ENCODE measurements around the gene PRR18.

Gene PRR18

DNA sequence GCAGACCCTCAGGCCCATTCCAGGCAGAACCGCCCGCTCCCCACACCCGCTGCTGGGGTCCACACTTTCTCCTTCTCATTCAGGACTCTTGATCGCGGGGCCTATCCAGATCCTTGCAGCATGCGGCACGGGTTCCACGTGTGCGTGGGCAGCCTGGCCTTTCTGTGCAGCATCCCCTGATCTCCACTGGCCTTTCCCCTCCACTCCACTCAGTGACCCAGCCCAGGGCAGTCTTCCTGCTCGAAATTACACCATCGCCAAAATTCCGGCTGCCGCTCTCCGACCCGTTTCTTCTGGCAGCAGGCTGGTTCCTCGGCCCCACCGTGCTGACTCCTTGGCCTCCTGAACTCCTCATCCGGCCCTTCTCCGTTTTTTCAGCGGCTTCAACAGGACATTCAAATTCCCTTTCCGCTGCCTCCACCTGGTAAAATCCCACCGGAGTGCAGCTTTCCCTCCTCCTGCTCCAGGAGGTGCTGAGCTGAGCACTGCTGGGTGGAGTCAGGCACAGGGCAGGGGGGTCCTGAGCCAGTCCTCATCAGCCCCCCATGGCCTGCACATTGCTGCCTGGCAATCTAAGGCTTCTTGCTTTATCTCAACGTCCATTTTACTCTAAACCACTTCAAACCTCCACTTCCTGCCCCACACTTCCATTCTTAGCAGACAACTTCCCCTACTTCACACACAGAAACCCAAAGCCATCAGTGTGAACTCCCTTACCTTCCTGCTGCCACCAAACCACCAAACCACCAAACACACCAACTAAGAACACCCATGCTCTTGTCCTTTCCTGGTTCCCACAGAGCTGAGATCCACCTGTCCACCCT, 25.2 kb upstream of the PRR18 start:
- DNase-seq (ENCODE audit: low read depth, low spot score): no peak

DNA sequence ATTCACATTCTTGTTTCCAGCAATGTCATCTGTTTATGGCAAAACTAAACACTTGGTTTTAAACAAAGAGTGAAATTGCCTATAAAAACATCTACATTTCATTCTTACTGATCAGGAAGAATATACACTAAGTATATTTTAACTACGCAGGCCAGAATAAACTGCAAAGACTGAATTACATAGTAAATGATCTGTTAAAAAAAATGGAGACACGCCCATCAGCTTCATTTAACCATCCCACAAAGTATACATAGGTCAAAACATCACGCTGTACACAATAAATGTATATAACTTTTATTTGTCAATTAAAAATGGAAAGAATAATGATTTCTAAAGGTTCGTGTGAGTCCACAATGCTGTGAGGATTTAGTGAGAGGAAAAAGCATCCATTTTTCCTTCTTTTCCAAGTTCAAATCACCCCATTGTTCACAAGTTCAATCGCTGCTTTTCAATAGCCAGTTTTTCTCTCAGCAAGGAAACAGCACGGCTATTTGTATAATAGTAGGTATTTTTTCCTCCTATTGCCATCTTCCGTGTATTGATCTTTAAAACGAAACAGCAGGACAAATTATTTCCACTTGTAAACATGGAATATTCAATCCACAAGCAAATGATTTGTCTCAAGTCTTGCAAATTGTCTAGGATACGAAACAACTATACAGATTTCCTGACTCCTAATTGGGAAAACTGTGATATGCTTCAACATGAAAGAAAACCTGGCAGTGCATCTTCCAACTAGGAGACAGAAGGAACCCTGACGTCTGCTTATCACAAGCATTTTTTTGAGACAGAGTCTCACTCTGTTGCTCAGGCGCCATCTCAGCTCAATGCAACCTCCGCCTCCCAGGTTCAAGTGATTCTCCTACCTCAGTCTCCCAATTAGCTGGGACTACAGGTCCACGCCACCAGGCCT, 23.6 kb upstream of the PRR18 start:
- DNase-seq (ENCODE audit: low read depth, low spot score): no peak

DNA sequence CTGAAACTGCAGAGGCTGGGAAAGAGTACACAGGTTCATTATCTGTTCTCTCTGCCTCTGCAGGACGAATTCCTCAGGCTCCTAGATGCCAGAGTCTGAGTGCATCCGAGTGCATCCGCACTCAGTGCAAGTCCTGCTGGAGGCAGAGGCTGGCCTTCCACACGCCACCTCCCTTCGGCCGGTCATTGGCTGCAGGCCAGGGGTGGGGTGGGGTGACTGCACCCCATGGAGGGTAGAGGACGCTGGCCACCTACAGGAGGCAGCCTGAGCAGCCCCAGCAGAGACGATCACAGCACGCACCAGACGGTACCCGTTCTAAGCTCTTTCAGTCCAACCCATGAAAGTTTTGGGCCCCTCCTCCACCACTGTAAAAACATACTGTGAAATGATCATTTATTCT, 22.4 kb upstream of the PRR18 start:
- no peak for DNase-seq (ENCODE audit: low read depth, low spot score)

DNA sequence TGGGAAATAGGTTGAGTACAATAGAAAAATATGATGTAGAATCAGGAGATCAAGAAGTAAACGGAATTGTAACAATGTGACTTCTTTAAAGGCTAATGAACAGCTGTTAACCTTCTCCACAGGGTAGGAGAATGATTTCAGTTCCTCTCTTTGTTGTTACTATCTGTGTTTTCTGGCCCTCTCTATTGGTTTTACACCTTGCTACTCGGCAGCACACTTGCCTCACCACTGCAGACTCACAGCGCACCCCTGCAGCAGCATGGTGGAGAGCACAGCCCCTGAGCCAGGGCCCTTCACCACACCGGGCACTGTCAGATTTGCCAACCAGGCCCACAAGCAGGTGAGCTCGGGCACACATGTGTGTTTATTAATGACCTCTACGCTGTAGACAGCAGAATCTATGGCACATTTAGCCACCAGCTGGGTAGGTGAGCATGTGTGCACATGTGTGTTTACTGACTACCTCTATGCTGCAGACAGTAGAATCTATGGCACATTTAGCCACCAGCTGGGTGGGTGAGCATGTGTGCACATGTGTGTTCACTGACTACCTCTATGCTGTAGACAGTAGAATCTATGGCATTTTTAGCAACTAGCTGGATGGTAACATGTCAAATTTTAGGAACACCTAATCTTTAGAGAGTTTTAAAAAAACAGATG, 17.3 kb upstream of the PRR18 start:
- DNase-seq (ENCODE audit: low read depth, low spot score): no peak

DNA sequence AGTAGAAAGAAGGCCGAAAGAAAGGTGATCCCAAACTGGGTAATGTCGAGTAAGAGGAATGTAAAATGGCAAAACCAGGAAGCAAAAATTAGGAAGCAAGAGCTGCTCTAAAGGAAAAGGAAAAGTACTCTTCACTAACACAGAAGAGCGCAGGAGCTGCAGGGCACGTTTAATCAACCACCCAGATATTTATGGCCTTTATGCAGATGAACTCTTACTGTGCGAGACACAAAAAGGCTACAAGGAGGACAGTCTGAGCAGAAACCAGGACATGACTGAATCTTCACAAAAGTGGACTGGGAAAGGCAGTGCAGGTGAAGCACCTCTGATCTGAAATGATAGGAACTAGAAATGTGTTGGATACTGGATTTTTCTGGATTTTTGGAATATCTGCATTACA, 15.2 kb upstream of the PRR18 start:
- no peak for DNase-seq (ENCODE audit: low read depth, low spot score)

DNA sequence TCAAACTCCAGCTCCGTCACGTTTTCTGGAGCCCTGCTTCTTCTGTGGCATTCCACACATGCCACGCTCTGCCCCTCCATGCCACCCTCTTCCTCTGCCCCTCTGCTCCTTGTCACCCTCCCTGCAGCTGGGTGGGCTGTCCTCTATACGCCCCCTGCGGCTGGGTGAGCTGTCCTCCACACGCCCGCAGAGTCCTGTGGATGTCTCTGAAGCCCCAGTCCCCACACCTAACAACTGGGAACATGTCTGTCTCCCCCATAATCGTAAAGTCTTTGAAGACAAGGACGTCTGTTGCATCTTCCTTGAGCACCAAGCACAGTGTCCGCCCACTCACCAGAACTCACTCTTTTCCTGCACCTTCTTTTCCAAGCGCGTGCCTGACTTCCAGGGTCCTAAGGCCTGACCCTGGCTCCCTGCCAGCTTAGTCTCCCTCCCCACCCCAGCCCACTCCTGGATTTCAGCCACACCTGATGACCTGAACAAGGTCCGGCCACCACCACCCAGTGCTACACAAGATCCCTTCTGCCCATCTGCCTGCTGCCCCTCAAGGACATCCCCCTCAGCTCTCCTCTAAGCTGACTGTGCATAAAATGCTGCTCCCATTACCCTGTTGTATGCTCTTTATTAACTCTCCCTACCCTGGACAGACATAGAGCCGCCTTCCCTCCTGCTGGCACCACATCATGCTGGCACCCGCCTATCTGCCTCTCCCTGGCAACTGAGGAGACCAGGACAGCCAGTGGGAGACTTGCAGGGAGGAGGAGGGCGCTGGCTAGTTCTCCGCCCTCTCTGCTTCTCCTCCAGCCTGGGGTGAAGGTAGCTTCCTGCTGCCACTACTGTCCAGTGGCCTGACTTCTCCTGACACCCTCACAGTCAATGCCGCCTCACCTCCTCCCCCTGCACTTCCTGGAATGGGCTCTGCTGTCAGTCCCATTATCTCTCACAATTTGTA, 10.7 kb upstream of the PRR18 start:
- DNase-seq (ENCODE audit: low read depth, low spot score): no peak

DNA sequence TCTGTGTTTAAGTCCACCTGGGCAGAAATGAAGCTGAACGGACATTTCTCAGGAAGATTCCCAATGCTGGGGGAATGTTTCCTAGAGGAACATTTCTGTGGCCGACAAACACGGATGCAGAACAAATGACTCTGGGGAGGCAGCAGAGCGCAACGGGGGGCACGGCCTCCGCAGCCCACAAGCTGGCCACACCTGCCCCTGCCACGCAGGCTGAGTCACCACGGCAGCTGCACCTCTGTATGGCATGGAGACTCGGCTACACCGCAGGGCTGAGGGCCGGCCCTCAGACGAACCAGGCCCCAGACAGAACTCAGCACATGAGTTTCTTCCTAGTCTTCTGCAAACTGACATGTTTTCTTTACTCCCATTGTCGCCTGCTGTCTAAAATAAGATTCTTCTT, 10.0 kb upstream of the PRR18 start:
- no peak for DNase-seq (ENCODE audit: low read depth, low spot score)

DNA sequence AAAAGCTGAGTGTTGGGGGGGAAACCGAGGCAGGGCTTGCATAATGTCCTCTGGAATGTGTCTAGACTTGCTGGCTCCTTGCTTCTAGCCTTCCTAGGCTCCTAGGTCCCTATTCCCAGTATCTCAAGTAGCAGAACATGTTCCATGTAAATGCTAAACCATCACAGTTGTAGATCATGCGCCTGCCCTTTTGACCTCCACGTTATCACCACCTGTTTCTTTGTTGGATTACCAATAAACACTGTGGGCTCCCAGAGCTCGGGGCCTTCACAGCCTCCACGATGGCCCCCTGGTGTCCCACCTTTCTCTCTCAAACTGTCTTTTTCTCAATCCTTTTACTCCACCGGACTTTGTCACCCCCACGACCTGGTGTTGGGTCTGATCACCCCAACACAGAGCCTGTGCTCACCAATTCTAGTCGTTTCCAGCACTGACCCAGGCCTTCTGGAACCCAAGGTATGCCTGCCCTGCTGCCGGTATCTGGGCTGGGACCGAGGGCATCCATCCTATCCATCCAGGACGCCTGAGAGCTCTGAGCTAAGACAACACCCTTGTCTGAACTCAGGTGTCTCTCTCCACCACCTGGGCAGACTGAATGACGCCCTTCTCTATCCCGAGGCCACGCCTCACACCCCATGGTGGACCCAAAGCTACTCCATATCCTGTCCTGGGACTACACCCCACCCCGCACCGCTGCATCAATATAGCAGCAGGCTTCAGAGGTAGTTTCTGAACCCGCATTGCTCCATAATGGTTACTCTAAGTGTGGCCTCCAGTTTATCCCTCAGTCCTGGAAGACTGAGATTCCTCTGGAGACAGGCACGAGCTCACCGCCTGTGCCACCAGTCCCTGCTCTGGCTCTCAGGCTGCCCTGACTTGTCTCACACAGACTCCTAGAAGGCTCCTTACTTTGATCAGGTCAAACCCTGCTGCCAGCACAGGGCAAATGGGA, 9.3 kb upstream of the PRR18 start:
- no peak for DNase-seq (ENCODE audit: low read depth, low spot score)

DNA sequence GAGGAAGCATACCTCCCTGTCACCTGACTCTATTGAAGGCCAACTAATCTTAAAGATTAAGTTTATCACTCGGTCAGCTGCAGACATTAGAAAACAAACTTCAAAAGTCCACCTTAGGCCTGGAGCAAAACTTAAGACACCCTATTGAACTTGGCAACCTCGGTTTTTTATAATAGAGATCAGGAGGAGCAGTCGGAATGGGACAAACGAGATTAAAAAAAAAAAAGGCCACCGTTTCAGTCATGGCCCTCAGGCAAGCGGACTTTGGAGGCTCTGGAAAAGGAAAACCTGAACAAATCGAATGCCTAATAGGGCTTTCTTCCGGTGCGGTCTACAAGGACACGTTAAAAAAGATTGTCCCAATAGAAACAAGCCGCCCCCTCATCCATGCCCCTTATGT, 7.2 kb upstream of the PRR18 start:
- DNase-seq (ENCODE audit: low read depth, low spot score): no peak

DNA sequence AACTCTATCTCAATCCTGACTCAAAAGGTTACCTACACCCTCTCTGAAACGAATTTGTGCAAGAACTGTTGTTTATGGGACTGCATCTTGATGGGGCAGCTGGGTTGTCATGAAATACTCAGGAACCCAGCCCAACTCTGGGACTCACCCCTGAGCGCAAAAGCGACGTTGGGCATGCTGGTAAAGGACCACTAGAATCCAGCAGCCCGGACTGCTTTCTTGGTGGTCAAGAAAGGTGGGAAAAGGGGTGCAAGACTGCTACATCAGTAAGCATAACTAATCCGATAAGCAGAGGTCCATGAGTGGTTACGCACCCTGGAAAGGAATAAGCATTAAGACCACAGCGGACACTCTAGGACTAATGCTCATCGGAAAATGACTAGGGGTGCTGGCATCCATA, 6.3 kb upstream of the PRR18 start:
- DNase-seq (ENCODE audit: low read depth, low spot score): no peak

DNA sequence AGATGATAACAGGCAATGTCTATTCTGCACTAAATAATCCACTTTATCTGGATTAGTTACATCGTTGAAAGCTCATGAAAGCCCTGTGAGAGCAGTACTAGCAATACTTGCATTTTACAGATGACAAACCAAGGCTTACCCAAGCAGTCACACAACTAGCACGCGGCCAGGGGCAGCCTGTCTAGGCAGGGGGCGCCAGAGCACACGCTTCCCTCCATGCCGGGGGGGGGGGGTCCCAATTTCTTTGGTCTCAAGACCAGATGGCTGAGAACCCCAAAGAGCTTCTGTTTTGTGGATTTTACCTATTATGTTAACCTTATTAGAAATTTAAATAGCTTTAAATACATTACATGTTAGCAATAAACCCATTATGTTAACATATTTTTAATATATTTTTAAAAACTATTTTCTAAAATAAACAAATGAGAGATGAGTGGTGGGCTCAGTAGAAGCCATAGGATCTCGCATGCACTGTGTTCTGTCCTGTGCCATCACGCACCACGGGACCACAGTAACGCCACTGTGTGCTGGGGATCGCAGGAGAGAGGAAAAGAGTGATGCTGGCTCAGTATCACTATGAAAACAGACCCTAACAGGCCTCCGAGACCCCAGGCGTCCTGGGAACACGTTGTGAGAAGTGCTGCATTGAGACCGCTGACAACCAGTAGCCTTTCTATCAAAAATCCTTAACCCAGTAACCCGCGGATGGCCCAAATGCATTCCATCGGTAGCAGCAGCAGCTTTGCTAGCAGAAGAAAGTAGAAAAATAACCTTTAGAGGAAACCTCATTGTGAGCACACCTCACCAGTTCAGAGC, 5.3 kb upstream of the PRR18 start:
- DNase-seq (ENCODE audit: low read depth, low spot score): no peak

DNA sequence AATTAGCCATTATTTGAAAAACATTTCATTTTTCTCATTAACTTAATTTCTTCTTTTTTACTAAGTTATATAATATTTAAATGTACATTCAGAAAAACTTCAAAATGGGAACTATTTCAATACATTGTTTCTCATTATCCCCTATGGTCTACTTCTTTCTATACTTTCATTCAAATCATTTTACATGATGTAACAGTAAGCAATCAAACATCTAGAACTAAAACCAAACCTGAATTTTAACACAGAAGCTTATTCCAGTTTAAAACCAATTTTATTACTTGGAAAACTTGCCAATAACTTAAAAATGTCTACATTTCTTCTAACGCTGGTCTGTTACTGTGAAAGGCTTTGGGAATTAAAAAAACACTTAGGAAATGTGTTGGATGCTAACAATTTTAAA, 4.6 kb upstream of the PRR18 start:
- no peak for DNase-seq (ENCODE audit: low read depth, low spot score)

DNA sequence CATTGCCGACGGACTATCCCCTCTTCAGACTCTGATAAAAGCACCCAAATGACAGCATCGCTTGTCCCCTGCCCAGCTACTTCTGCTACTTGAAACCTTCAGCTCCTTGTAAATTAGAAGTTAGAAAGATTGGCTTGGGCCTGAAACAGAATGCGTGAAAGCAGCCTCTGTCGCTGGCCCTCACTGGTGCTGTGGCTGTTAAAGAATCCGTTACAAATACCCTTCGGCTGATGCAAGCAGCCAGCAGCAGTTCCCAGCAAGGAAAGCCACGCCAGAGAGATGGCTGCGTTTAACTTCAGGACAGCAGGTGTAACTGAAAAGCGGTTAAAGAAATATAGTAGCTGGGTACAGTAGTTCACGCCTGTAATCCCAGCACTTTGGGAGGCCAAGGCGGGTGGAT, 2.4 kb upstream of the PRR18 start:
- DNase-seq (ENCODE audit: low read depth, low spot score): no peak

DNA sequence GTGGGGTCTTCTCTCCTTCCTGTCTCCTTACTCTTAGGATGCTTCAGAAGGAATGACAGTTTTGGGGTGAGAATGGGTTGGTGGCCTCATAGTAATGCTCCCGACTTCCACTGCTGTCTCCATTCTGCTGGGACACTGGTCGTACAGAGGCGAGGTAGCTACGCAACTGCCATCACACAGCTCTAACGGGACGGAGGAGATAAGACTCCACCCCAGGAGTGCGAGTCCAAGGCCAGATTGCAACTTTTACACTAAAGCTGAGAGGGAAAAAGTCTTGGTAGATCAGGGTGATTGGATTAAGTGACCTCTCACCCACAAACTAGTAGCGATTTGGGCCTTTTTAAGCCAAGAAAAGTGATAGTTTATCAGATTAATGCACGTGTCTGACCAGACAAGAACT, 1.8 kb upstream of the PRR18 start:
- DNase-seq (ENCODE audit: low read depth, low spot score): no peak

DNA sequence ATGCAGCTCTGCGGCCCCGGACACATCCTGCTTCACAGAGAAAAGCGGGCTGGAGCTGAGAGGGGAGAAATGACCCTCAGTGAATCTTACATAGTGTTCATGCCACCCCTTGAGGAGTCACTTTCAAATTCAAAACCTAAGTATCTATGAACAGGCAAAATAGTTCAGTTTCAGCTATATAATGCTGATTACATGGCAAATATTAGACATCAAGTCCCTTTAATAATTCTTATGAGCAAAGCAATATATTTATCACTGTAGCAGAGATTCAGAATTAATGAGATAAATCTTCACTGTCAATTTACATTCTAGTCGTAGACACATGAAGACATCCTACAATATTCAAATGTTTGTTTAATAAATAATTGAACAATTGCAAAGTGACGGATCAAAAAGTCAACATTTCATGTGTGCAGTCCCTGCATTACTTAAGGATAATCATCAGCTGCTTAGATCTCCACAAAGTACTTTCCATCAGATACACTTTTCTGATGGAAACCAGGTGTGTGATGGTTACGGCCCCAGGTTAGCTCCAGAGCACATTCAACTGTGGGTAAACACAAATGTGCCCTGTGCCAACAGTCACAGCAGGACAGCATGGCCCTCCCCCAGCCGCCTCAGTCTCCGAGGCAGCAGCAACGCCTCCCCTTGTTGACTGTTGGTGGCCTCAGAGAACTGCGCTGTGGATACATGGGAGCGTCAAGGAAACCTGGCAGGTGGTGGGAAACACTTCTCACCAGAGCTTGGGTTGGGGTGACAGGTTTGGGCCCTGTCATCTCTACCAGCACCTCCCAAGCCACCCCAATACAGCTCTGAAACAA, 787 bp upstream of the PRR18 start:
- no peak for DNase-seq (ENCODE audit: low read depth, low spot score)

DNA sequence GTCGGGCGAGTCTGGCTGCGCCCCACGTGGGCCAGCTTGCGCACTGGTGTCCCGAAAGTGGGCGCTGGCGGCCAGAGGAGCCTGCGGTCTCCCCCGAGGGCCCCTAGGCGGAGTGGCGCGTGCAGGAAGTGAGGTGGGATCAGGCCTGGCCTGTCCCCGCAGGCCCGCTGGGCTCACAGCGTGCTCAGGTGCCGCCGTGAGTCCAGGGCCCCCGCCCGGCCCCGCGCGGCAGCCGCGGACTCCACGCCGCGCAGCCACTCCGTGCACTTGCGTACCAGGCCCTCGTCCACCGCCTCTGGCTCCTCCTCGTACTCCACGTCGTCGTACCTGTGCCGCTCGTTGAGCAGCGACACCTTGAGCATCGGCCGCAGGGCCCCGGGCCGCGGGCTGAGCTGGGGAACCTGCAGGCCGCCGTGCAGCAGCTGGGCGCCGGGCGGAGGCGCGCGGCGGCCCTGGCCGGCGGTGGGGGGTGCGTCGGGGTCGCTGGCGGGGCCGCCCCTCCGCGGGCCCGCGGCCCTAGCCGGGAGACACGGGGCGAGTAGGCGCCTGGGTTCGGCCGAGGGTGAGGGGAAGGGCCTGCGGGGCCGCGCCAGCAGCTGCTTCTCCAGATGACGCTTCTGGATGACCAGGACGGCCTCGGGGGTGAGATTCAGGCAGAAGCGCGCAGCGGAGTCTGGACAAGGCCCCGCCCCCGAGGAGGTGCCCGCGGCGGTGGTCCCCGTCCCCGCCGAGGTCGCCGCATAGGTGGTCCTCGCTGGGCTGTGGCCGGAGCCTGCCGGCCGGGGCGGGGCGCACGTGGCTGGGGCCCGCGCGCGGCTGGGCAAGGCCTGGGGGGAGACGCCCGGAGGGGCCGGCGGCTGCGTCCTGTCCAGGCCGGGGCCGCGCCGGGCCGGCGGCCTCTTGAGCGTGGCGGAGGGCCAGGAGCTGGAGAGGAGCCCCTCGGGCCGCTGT, 835 bp downstream of the PRR18 start:
- DNase-seq (ENCODE audit: low read depth, low spot score): no peak

DNA sequence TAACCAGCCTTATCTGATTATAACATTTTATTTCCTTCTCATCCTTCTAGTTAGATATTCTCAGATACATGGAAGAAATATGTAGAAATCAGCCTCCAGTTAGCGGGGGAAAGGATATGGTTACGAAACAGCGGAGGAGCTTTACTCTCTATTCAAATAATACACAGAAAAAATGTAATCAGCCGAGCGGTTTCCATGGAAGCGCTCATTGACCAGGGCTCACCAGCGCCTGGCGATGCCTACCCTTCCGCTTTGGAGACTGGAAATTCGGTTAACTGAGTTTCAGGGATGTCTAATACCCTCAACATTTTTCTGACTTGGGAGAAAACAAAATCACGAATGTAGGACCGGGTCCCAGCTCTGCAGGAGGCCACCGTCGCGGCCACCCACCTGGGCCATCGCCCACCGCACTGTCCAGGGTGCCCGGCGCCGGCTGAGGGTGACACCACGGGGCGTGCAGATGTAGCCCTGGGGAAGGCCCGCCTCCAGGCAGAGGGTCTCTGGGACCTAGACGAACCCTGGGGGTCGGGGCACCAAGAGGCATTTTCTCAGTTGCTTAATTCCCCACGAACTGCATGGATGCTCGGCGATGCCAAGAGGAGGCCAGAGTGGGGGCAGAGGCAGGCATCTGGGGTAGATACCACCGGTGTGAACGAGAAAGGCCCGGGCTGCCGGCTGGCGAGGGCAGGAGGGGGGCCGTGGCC, 1.7 kb downstream of the PRR18 start:
- no peak for DNase-seq (ENCODE audit: low read depth, low spot score)

Measured in activated naive CD8-positive, alpha-beta T cell treated with anti-CD3 and anti-CD28 coated beads, Interleukin-2, amount 50 U/mL, for 16 hours (primary cell).